ENCODE measurements around the gene UBE4B.
"Not testable (repeated sequence)": the region's sequence is repeated elsewhere in the genome, so short reads cannot be mapped to it uniquely, and the experiment has no call there.

UBE4B gene

DNA sequence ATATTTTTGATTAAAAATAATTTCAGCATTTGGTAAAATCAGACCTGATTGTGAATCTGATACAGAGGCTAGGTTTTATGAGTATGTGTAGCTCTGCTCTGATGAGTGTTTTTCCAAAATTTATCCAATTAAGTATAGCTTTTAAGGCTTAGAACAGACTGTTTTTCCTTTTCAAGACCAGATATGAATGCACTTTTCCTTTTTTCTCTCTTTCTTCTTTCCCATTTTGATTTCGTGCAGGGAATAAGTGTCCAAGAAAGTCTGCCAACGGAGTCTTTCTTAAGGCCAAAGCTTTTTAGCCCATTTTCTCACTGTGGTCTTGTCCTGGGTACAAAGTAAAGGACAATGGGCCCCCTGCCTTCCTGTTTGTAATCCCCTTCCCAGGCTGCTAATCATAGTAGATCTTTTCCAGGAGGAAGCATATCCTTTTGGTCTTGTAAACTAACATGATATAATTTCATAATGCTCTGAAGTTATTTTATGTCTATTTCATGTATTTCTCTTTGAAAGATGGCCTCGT lies 180.5 kb downstream of the UBE4B start:
- DNase-seq: no peak

DNA sequence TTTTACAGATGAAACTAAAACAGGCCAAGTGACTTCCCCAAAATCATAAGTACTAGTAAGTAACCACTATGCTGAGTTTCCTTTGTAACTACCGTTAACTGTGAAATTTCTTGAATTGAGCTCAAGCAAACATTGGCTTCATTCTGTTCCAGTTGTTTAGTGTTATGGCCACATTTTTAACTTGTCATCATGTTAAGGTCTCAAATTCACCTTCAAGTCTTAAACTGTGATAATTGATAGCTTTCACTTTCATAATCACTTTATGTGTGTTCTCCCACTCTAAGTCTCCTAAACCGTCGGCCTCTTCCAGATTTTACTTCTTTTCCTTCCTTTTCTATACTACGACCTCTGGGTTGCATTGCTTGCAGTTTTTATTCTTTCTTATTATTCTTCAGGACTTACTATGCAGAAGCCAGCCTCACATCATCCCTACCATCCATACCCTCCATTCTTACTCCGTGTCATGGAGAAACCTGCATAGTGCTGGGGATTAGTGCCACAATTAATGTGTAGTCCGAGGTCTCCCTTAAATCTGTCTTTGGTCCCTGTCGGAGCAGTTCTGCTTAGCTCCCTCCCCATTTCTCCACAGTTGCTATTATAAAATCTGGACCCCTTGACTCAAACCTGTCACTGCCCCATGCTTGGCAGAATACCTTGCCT lies 183.5 kb downstream of the UBE4B start:
- no peak for DNase-seq

DNA sequence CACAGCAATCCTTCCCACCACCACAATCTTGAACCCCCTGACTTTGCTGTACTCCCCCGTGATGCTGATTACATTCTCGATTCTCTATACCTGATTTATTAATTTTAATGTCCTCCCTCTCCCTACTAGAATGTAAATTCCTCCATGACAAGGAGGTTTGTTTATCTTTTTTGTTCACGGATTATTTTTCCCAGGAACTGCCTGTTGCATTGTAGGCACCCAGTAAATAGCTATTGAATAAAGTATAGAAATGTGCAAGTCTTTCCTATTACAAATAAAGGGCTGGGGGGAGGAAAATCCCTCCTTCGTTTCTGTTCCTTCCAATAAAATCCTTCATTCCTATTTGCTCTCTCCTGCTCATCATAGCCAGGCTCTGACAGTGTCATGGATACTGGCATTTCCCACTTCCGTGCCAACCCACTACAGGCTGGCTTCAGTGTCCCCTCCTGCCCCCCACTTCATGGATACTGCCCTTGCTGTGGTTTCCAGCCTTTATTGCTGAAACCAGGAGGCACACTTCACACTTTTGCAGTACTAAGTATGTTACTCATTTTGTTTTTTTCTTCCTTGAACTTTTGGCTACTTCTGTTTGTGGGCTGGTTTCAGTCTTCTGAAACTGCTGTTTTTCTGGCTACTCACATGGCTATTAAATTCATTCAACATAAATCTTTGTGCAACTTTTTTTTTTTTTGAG lies 185.1 kb downstream of the UBE4B start:
- DNase-seq: no peak

DNA sequence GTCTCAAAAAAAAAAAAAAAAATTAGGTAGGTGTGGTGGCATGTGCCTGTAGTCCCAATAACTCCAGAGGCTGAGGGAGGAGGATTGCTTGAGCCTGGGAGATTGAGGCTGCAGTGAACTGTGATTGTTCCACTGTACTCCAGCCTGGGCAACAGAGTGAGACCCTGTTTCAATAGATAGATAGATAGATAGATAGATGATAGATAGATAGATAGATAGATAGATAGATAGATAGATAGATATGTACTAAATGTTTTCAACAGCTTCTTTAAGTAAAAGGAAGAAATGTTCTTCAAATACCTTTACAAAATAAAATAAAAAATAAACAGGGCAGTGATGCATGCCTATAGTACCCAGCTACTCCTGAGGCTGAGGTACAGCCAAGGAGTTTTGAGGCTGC lies 187.4 kb downstream of the UBE4B start:
- no peak for DNase-seq

DNA sequence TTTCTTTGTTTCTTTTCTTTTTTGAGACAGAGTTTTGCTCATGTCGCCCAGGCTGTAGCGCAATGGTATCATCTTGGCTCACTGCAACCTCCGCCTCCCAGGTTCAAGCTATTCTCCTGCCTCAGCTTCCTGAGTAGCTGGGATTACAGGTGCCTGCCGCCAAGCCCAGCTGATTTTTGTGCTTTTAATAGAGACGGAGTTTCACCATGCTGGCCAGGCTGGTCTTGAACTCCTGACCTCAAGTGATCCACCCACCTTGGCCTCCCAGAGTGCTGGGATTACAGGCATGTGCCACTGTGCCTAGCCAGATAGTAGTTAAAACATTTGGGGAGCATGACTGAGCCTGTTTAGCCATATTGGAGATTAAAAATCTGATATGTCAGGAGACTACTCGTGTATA lies 187.9 kb downstream of the UBE4B start:
- DNase-seq: not testable (repeated sequence)

DNA sequence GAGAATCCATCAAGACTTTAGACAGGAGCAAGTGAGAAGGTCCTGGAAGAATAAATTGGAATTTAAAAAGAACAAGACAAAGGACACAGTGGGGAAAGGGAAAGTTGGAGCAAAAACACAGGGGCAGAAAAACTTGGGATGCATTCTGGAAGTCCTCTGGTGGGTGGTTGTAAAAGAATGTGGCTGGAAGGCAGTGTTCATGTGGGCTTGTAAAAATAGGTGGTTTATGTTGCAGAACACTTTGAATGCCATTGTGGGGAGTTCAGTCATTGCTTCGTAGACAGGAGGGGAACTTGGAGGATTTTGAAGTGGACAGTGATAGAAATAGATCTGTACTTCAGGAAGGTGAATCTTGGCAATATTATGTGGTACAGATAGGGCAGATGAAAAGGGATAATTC lies 192.8 kb downstream of the UBE4B start:
- no peak for DNase-seq

DNA sequence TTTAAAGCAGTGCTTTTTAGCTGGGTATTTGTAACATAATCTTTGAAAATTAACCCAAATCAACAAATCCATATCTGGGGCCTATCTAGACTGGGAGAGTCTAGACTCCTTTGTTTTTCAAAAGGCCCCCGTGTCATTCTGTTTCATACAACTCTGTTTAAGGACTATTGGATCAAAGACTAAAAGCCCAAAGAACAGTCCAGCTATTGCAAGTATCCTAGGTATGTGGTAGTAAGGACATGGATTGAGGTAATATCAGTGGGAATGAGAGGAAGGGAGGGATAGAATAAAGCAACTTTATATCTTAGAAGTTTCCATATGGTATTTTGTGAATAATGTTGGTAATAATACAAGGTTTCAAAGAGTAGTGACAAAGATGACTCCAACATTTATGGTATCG lies 195.8 kb downstream of the UBE4B start:
- no peak for DNase-seq

DNA sequence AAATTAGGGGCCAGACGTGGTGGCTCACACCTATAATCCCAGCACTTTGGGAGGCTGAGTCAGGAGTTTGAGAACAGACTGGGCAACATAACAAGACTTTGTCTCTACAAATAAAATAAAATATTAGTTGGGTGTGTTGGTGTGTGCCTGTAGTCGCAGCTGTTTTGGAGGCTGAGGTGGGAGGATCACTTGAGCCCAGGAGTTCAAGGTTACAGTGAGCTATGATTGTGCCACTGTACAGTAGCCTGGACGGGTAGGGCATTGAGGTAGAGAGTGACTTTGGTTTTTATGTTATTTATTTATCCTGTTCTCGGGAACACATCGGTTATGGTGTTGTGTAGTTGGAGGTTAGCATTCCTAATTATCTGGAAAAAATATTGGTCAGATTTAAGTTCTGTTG lies 197.1 kb downstream of the UBE4B start:
- DNase-seq: no peak
